Measurements from ENCODE around the gene CDX2.
"Not testable (repeated sequence)": the region's sequence is repeated elsewhere in the genome, so short reads cannot be mapped to it uniquely, and the experiment has no call there.

CDX2 gene, protein sequence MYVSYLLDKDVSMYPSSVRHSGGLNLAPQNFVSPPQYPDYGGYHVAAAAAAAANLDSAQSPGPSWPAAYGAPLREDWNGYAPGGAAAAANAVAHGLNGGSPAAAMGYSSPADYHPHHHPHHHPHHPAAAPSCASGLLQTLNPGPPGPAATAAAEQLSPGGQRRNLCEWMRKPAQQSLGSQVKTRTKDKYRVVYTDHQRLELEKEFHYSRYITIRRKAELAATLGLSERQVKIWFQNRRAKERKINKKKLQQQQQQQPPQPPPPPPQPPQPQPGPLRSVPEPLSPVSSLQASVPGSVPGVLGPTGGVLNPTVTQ

DNA sequence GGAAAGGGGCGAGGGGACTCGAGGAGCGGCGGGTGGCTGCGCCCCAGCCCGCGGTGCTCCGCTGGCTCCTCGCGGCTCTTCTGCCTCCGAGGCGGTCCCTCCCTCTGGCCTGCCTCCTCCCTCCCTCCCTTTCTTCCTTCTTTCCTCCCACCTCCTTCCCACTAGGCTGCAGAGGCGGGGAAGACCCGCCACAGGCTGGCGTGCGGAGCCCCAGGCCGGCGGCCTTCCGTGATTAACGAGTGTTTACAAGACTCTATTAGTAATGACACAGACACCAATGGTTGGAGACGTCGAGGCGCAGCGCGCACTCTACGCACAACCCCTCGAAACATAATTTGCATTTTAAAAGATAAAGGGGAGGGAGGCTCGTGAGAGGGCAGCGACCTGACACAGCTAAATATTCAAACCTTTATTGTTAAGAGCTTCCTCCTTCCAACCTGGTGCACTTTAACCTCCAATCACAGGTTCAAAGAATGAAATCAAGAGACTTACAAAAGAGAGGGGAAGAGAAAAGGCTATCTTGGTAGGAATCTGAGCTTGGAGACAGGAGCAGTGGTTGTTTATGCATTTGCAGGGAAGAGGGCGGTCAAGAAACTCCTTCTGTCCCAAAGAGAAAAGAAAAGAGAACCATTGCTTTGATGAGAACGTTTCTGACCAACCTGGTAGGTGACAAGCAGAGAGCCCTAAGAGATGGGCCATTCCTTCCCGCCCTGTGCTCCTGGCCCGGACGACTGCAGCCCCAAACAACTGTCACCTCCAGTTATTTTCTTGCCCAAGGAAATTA is at the start of gene CDX2:
TSS of gene CDX2 (minus strand) at position 234 of the 784 bp plus-strand sequence. CDS start 309 bp downstream, outside the sequence.
- DNase-seq, result no peak

DNA sequence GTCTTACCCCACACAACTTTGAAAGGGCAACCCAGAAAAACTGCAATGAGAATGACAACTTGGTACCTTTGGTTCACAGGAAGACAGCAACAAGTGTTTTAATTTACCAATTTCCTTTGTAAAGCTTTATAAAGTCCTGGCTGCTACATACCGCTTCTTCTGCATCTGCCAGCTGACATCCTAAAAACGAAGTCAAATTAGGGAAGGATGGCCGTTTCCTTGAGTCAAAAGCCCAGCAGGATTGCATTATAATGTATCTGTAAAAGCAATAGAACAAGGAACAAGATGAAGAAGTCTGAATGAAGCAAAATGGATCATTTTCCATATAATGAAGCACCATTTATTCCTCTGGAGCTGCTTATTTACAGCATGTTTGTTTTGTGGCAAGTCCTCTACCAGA is 45.2 kb upstream of the CDX2 start:
- no peak for DNase-seq

DNA sequence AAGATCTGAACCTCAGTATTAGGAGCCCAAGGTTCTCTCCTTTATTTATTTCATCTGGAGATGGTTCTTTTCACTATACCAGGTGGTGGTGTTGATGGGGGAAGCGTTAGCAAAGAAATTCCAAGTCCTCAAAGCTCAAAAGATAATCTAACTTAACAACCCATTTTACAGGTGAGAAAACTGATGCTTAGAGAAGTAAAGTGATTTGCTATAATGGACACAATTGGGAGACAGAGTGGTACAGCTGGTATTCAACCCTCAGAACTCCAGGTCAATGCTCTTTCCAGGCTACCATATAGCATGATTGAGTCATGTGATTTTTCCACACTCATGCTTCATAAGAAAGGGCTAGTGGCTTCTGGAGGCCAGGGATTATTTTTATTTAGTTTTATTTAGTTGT is 44.4 kb upstream of the CDX2 start:
- no peak for DNase-seq

DNA sequence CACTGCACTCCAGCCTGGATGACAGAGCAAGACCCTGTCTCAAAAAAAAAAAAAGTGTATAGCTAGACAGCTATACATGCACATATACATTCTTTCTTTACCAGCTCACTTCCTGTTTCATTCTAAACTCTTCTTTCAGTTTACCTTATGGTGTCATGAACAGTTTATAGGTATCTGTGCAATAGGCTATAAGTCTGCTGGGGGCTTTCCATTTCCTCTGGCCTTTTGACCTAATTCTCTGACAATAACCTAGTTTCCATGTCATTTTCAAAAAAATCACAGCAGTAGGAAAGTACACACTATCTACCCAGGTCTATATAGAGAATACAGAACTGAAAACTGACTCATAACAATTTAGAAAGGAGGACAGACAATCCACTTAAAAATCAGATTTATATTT is 43.8 kb upstream of the CDX2 start:
- no peak for DNase-seq

DNA sequence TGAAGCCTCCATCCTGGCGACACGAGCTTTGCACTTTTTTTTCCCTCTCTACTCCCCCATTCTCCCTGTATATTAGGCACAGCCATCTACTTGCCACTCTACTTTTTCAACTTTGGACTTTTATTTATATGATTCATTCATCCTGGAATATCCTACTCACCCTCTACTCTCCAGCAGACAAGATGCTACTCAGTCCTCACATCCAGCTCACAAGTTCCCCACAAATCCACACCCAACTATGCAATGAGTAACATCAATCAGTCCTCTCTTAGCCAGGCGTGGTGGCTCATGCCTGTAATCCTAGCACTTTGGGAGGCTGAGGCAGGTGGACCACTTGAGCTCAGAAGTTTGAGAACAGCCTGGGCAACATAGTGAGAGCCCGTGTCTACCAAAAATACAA is 43.3 kb upstream of the CDX2 start:
- no peak for DNase-seq

DNA sequence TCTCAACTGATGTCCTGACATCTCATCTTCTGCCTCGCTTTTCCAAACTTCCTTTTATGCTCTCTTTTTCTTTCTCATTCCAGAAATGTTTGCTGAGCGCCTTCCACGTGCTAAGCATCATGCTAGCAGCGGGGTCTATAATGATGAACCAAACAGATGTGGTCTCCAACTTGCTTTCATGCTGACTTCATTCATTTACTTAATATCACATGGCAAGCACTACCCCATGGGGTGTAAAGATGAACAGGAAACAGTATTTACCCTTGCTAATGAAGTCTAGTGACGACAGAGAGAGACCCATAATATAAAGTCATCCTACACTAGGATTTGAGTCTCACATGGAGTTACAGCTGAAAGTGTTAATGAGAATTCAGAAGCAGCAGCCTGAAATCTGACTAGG is 40.9 kb upstream of the CDX2 start:
- DNase-seq, result no peak

DNA sequence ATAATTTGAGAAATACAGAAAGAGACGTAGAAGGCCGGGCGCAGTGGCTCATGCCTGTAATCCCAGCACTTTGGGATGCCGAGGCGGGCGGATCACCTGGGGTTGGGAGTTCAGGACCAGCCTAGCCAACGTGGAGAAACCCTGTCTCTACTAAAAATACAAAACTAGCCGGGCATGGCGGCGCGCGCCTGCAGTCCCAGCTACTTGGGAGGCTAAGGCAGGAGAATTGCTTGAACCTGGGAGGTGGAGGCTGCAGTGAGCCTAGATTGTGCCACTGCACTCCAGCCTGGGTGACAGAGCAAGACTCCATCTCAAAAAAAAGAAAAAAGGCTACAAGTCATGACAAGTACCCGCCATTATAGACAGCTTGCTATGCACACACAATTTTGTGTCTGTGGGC is 35.9 kb upstream of the CDX2 start:
- not testable (repeated sequence) for DNase-seq

DNA sequence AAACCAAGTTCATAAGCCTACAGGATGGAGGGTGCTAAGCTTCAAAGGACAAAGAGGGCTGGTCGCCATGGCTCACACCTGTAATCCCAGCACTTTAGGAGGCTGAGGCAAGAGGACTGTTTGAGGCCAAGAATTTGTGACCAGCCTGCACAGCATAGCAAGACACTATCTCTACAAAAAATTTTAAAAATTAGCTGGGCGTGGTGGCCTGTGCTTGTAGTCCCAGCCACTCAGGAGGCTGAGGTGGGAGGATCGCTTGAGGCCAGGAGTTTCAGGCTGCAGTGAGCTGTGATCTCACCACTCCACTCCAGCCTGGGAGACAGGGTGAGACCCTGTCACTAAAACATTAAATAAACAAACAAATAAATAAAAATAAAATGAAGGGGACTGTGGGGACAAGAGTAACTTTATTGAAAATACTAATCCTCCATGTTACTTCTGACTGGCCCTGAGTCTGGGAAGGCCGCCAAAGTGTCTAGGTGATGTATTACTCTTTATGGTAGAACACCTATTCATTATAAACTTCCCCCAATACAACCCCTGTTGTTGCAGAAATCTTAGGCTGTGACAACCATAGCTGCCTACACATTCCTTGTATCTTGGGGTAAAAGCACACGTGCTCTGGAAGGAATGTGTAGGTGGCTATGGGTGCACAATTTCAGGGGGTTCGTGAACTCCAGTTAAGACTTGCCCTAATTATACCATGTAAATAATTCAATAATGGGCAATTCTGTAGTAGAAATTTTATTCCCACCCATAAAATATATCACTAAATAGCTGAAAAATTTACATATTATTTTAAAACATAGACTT is 34.0 kb upstream of the CDX2 start:
- no peak for DNase-seq

DNA sequence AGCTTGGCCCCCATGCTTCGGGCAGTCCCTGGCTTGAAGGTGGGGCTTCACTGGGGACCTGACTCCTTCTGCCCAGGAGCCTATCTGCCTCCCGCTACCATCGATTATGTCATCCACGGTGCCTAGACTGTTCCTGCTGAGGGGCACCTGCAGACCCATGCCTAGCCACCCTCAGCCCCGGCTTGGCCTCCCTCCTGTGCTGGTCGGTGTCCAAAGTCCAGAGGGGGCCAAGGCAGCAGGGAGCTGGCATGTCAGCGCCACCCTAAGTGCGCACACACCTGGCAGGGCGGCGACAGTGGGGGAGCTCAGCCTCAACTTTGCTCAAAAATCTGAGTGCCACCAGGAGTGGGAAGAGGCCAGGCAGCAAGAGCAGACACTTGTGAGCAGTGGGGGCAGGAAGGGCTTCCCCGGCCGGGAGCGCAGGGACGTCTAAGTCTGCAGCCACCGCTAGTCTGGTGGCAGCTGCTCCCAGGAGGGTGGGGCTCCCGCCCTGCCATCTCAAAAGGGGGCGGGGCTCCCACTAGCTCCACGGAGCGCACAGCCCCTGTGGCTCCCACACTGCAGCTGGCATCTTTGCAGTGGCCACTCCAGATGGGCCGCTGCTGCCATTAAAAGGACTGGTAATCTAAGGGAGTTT is 32.8 kb upstream of the CDX2 start:
- no peak for DNase-seq

DNA sequence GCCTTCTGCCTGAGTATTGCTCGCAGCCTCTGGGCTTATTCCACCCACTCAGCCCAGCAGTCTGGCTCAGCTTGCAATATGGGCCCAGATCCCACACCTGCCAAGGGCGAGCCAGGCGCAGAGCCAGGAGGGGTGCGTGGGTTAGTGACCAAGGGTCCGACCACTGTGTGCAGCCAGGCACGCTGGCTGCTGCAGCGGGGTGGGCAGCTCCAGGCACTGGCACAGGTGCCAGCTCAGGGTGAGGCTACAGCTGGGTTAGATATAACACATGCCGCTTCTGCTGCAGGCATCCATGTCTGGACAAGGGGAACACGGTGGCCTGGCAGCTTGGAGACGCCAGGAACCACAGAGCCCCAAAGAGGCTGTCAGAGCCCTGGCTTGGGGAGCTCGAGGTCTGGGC is 31.9 kb upstream of the CDX2 start:
- no peak for DNase-seq

DNA sequence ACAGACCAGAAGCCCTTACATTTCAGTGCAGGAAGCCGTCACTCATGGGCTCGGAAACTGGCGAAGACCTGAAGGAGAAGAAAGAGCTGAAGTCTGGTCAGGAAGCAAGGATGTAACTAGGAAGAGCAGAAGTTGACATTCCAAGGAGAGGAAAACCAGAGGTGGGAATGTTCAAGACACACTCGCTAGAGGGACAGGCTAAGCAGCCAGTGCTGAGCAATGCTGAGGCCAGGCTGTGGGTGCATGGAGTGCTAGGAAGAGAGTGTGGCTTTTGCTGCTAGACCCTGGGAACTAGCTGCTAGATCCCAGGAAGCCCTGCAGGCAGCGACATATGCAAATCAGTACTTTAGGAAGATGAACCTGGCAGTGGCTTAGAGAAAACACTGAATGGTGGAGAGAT is 31.5 kb upstream of the CDX2 start:
- DNase-seq, result no peak

DNA sequence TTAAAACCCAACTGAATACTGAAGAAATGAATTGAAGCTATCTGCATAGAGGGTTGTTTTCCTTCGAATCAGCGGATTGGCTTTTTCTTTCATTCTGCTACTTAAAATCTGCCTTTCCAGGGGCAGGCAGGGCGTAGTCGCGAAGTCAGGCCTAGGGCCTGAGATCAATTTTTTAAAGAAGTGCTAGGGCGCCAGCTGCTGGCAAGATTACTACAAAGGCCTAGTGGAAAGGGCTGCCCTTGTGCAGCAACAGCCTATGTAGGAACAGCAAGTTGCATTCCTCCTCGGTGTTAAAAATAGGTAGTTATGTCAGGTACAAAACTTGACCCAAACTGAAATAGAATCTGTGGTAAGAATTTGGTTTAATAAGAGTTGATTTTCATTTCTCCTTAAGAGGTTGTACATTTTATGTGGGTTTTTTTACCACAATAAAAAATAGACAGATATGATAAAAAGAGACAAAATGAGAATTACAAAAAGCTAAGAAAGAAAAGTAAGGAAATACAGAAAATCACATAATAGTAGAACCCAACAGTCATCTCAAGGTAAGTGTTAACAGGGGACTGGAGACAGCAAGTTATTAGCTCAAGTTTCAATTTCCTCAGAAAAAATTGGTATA is 28.9 kb upstream of the CDX2 start:
- DNase-seq, result no peak

DNA sequence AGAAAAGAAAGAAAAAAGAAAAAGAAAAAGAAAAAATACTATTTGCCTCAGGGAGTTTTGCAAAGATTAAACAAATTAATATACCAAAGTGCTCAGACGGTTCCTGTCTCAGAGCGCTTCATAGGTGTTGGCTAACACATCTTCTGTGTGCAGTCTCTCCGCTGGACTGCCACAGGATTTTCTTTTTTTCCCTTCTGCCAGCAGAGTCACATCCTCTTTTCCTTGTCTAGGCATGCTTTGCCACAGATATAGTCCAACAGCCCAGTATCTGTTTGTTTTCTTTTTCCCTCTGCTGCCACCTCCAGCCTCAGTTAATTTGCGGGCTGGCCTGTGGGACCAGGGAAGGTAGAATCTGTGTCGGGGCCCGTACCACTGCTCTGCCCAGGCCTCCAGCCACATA is 22.8 kb upstream of the CDX2 start:
- DNase-seq, result no peak

DNA sequence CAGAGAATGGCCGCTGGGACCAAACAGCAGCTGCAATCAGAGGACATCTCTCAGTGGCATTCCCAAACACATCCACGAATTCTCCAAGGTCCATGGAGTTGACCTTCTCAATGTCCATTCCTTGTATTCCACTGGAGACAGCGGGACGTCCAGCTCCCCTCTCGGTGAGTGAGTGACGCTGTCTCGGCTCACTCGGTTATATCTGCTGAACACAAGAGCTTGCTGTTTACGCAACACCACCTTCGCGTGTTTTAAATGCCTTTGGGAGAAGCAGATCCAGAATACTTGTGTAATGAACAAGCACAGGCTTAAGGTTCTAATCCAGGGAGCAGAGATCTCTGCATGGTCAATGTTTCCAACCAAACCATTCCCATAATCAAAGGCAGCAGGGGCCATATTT is 19.4 kb upstream of the CDX2 start, which contains the start of gene URAD:
TSS of gene URAD (minus strand) at position 174 of the 400 bp plus-strand sequence. CDS start at position 118, 56 bp downstream.
- no peak for DNase-seq

DNA sequence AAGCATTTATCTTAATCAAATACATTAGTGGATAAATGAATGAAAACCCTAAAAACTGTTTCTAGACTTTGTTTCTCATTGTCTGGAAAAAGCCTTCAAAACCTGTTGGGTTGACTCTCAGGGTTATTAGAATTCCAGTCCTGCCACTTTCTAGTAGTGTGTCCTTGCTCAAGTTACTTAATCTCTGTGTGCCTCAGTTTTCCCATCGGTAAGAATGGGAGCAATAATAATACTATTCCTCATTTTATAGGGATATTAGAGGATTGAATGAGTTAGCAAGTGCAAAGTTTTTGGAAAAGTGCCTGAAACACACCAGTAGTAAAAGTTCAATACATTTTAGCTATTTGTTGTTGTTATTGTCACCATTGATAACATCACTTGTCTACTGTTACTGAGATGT is 16.5 kb upstream of the CDX2 start:
- DNase-seq, result no peak

DNA sequence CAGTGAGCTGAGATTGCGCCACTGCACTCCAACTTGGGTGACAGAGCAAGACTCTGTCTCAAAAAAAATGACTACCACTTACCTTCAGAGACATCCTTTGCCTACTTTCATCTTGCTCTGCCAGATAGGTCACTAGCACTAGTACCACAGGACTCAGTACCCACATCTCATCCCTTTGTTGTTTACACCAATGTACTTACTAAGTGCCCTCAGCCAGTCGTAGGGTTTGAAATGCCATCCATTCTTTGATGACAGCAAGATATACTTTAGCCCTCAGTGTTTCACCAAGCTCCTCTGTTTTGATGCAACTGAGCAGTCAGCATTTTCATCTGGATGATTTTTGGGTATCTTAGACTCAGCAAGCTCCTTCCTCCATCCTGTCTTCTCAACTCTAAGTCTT is 13.2 kb upstream of the CDX2 start:
- no peak for DNase-seq

DNA sequence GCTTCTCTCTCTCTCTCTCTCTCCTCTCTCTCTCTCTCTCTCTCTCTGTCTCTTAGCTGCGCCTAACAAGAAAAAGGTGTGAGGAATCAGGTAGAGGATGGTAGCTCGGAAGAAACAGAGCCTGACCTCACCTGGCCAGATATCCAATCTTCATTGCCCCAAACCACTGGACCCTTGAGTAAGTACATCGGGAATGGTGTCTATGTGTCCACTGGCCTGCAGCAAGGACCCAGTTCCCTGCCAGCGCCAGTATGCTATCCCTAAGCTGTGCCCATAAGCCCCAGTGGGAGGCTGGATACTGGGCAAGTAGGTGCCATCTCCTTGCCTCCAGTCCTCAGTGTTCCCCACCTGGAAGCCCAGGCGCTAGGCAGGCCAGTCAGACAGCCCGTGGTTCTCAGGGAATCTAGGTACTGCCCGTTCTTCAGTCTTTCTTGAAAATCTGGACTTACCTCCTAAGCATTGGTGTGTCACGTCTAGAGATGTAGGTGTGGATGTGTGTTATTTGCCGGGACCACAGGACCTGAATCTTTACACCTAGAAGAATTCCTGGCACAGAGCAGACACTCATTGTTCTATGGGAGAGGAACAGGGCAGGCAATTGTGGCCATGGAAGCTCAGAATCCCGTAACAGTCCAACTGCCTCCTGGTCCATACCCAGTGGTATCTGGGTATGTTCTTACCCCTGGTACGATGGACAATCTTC is 12.0 kb upstream of the CDX2 start:
- no peak for DNase-seq

DNA sequence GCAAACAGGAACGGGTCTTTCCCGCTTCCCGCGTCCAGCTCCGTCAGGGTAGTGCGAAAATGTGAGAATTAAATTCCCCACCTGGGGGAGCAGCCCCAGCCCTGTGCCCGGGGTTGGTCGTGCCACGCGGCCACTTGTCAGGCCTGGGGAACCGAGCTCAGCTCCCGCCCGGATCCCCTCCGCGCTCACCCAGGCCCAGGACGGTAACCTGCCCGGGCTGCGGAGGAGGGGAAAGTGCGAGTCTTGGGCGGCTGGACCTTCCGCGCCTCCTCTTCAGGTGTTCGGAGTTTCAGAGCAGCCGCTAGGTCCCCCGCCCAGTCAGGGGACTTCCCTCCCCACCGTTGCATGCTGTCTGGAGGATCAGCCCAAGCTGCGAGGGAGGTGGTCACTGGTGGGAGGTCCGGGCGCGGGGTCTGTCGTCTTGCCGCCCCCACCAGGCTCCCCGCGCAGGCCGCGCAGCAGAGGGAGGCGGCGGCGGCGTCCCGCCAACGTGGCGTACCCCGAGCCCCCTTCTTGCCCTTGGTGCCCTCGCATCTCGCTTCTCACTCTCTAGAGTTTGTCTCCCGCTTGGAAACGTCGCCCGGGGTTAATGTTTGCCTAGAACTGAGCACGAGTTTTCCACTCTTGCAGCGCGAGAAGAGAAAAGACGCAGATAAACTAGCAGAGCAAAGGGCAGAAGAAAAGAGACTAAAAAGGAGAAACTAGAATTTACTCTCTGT is 11.3 kb upstream of the CDX2 start:
- DNase-seq, result no peak

DNA sequence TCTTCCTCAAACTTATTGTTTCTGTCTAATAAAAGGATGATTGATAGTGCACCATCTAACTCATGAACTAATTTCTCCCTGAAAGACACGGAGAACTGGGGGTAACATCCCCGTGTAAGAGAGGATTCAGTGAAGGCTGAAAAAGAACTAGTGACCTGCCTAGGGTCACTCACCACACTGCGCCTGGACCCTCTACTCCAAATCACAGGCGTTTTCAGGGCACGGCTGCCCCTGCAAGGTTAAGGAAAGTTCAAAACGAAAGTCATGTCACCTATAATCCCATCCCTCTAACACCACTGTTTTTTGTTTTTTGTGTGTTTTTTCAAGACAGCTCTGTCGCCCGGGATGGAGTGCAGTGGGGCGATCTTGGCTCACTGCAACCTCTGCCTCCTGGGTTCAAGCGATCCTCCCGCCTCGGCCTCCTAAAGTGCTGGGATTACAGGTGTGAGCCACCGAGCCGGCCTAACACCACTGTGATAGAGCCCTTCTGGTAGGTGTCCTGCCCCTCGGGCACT is 10.7 kb upstream of the CDX2 start:
- no peak for DNase-seq

DNA sequence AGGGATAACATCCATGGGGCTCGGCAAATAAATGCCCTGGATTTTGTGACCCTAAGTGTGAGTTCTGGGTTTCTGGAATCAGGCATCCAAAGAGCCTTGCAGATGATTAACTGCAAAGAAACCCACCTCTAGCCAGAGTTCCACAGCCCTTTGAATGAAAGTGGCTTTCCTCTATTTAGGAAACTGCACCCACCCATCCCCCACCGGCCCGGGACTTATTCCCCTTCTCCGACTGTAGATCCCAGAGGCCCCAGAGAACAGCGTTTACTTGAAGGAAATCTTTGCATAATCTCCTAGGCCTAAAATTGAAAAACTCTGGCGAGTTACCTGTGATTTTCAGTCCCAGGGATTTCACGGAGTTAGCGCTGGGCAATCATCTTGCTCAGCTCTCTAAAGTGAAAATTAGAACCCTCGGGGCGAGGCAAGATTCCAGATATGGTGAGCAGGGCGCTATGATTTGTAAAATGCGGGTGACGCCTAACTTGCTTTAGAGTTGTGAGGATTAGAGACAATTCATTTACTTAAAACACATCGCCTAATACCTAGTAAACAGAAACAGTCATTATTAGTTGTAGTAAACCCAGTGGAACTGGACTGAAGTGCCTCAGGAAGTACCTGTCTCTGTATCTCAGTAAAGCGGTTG is 10.0 kb upstream of the CDX2 start:
- no peak for DNase-seq
